HepG2 (cell line): Measurements from ENCODE around the gene GRAMD2A. TPM values are rescaled to one million over a fixed set of nuclear protein-coding genes. Genes with fewer than 3 reads are reported as not detected.

Source experiments
- ATF5 ChIP-seq: sonication (generic); formaldehyde crosslinking; IDR thresholded peaks from 2 replicates; pipeline ENCODE4 v1.4.0; 2020; ENCODE audit warnings: mild to moderate bottlenecking, low read depth, missing genetic modification reagents
- EEA1 ChIP-seq: sonication (generic); formaldehyde crosslinking; IDR thresholded peaks from 2 replicates; pipeline ENCODE4 v1.5.1; 2020; ENCODE audit warnings: mild to moderate bottlenecking, missing genetic modification reagents, borderline replicate concordance
- HNRNPL ChIP-seq: fragments of 200-400 bp; formaldehyde crosslinking; IDR thresholded peaks from 2 replicates; pipeline ENCODE4 v1.6.1; 2017; ENCODE audit warnings: mild to moderate bottlenecking, low read depth, low read length
- POGZ ChIP-seq: sonication (generic); formaldehyde crosslinking; IDR thresholded peaks from 2 replicates; pipeline ENCODE4 v1.4.0; 2020; ENCODE audit warnings: mild to moderate bottlenecking, missing genetic modification reagents
- RBM22 ChIP-seq: fragments of 200-400 bp; formaldehyde crosslinking; optimal IDR thresholded peaks from 2 replicates; pipeline ENCODE3; 2017; ENCODE audit warnings: mild to moderate bottlenecking, low read length, moderate library complexity
- TAF15 ChIP-seq: fragments of 200-400 bp; formaldehyde crosslinking; IDR thresholded peaks from one replicate; pipeline ENCODE4 v1.6.1; 2018; ENCODE audit warnings: mild to moderate bottlenecking, low read depth, low read length; ENCODE audit not compliant: poor library complexity, severe bottlenecking
- TGIF2 ChIP-seq: IDR thresholded peaks from 2 replicates; pipeline ENCODE4 v1.6.1; 2016; ENCODE audit warnings: control low read depth, missing compliant biosample characterization
- U2AF2 ChIP-seq: fragments of 200-400 bp; formaldehyde crosslinking; IDR thresholded peaks from 2 replicates; pipeline ENCODE4 v1.6.1; 2017; ENCODE audit warnings: low read depth, mild to moderate bottlenecking, low read length
- ZNF432 ChIP-seq: sonication (generic); formaldehyde crosslinking; IDR thresholded peaks from 2 replicates; pipeline ENCODE4 v1.5.0; 2020; ENCODE audit warnings: missing genetic modification reagents, mild to moderate bottlenecking, borderline replicate concordance
- ZNF572 ChIP-seq: sonication (generic); formaldehyde crosslinking; IDR thresholded peaks from 2 replicates; pipeline ENCODE4 v1.5.1; 2020; ENCODE audit warnings: mild to moderate bottlenecking, missing genetic modification reagents
- ZNF878 ChIP-seq: sonication (generic); formaldehyde crosslinking; IDR thresholded peaks from 2 replicates; pipeline ENCODE4 v1.8.1; 2023; ENCODE audit warnings: mild to moderate bottlenecking, missing genetic modification reagents, moderate library complexity
- polyA plus RNA-seq, 8 experiments: library from polyadenylated mRNA; depleted of rRNA in 3 of 8; stranded (reverse) in 7 of 8; unstranded in 1 of 8; fragments of >200 nt; fragmentation: Illumina TruSeq in 4 of 8; extraction: Trizol in 4 of 8; gene quantifications; 2 replicates each; pipeline versions ENCODE4 v1.2.1 to v1.2.3, GENCODE V29; 2011 to 2016; ENCODE audit warnings: low read depth in 4 of 8, missing spikeins in 1 of 8, mixed read lengths in 1 of 8; ENCODE audit not compliant: insufficient read depth in 1 of 8
- total RNA-seq, 5 experiments: library from RNA; depleted of rRNA; stranded (reverse); fragments of >200 nt; fragmentation: Illumina TruSeq; extraction: Trizol; gene quantifications; 2 replicates each; pipeline ENCODE4 v1.2.3, GENCODE V29; 2016; ENCODE audit warnings: low read depth in 1 of 5
- TF ChIP-seq, protein P1 (sequence below): sonication (generic); formaldehyde crosslinking; IDR thresholded peaks from 2 replicates; pipeline ENCODE4 v1.4.0; 2020; ENCODE audit warnings: missing genetic modification reagents
- TF ChIP-seq, protein P2 (sequence below): sonication (generic); formaldehyde crosslinking; IDR thresholded peaks from 2 replicates; pipeline ENCODE4 v1.4.0; 2020; ENCODE audit warnings: mild to moderate bottlenecking, missing genetic modification reagents
- TF ChIP-seq, protein P3 (sequence below): sonication (generic); formaldehyde crosslinking; IDR thresholded peaks from 2 replicates; pipeline ENCODE4 v1.4.0; 2020; ENCODE audit warnings: mild to moderate bottlenecking, missing genetic modification reagents

GRAMD2A gene
- total and polyA plus RNA-seq, 2 of the 13 experiments (the other 11 are each of a cell fraction or from before 2014, with no cell fraction given), result 0.04 TPM; not detected in 1

DNA sequence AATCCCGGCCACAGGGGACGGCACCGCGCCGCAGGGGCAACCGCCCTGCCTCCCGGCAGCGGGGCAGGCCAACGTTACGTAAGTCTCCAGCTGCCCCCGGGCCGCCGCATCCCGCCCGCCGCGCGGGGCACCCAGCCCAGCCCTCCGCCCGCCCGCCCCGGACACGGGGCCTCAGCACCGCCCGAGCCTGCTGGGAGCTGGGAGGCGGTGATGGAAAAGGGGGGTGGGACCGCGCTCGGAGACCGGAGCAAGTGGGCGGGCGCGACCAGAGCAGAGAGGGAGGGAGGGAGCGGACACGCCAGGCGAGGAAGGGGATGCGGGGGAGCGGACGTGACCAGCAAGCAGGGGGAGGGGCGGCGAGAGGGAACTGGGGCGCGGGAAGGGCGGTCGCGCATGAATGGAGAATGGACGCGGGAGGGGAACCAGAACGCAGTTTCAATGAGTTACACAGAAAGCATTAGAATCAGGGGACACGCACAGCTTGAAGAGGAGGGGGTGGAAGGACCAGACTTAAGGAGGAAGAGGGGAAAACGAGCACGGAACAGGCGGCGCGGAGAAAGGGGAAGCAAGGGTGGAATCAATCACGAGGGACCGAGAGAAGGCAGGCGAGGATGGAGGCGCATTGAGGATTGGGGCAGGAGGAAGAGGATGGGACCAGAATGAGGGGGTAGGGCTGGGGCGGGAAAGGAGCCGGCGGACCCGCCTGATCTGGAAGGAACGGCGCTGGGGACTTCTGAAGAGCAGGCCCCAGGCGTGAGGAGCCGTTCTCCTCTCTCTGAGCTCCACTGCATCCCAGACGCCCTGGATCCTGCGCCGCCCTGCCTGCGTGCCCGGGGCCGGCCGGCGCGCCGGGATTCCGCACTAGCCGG lies 32.8 kb upstream of the GRAMD2A start (continued):
- TF ChIP-seq, protein P1, sequence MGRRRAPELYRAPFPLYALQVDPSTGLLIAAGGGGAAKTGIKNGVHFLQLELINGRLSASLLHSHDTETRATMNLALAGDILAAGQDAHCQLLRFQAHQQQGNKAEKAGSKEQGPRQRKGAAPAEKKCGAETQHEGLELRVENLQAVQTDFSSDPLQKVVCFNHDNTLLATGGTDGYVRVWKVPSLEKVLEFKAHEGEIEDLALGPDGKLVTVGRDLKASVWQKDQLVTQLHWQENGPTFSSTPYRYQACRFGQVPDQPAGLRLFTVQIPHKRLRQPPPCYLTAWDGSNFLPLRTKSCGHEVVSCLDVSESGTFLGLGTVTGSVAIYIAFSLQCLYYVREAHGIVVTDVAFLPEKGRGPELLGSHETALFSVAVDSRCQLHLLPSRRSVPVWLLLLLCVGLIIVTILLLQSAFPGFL (CRISPR knock-in tag), result no peak
- TF ChIP-seq, protein P2, sequence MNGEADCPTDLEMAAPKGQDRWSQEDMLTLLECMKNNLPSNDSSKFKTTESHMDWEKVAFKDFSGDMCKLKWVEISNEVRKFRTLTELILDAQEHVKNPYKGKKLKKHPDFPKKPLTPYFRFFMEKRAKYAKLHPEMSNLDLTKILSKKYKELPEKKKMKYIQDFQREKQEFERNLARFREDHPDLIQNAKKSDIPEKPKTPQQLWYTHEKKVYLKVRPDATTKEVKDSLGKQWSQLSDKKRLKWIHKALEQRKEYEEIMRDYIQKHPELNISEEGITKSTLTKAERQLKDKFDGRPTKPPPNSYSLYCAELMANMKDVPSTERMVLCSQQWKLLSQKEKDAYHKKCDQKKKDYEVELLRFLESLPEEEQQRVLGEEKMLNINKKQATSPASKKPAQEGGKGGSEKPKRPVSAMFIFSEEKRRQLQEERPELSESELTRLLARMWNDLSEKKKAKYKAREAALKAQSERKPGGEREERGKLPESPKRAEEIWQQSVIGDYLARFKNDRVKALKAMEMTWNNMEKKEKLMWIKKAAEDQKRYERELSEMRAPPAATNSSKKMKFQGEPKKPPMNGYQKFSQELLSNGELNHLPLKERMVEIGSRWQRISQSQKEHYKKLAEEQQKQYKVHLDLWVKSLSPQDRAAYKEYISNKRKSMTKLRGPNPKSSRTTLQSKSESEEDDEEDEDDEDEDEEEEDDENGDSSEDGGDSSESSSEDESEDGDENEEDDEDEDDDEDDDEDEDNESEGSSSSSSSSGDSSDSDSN (CRISPR knock-in tag), result peak; percentile 83
- TF ChIP-seq EEA1 (CRISPR knock-in tag), result no peak
- no peak for TF ChIP-seq RBM22
- no peak for TF ChIP-seq ZNF432 (CRISPR knock-in tag)
- no peak for TF ChIP-seq ATF5 (CRISPR knock-in tag)
- TF ChIP-seq ZNF878 (CRISPR knock-in tag), result no peak
- TF ChIP-seq TGIF2, result no peak
- peak; percentile 55; the same call in 1 of the 2 replicates for TF ChIP-seq ZNF572
- TF ChIP-seq HNRNPL, result no peak
- TF ChIP-seq POGZ (CRISPR knock-in tag), result no peak
- no peak for TF ChIP-seq U2AF2
- peak; percentile 32 for TF ChIP-seq TAF15
- TF ChIP-seq, protein P3, sequence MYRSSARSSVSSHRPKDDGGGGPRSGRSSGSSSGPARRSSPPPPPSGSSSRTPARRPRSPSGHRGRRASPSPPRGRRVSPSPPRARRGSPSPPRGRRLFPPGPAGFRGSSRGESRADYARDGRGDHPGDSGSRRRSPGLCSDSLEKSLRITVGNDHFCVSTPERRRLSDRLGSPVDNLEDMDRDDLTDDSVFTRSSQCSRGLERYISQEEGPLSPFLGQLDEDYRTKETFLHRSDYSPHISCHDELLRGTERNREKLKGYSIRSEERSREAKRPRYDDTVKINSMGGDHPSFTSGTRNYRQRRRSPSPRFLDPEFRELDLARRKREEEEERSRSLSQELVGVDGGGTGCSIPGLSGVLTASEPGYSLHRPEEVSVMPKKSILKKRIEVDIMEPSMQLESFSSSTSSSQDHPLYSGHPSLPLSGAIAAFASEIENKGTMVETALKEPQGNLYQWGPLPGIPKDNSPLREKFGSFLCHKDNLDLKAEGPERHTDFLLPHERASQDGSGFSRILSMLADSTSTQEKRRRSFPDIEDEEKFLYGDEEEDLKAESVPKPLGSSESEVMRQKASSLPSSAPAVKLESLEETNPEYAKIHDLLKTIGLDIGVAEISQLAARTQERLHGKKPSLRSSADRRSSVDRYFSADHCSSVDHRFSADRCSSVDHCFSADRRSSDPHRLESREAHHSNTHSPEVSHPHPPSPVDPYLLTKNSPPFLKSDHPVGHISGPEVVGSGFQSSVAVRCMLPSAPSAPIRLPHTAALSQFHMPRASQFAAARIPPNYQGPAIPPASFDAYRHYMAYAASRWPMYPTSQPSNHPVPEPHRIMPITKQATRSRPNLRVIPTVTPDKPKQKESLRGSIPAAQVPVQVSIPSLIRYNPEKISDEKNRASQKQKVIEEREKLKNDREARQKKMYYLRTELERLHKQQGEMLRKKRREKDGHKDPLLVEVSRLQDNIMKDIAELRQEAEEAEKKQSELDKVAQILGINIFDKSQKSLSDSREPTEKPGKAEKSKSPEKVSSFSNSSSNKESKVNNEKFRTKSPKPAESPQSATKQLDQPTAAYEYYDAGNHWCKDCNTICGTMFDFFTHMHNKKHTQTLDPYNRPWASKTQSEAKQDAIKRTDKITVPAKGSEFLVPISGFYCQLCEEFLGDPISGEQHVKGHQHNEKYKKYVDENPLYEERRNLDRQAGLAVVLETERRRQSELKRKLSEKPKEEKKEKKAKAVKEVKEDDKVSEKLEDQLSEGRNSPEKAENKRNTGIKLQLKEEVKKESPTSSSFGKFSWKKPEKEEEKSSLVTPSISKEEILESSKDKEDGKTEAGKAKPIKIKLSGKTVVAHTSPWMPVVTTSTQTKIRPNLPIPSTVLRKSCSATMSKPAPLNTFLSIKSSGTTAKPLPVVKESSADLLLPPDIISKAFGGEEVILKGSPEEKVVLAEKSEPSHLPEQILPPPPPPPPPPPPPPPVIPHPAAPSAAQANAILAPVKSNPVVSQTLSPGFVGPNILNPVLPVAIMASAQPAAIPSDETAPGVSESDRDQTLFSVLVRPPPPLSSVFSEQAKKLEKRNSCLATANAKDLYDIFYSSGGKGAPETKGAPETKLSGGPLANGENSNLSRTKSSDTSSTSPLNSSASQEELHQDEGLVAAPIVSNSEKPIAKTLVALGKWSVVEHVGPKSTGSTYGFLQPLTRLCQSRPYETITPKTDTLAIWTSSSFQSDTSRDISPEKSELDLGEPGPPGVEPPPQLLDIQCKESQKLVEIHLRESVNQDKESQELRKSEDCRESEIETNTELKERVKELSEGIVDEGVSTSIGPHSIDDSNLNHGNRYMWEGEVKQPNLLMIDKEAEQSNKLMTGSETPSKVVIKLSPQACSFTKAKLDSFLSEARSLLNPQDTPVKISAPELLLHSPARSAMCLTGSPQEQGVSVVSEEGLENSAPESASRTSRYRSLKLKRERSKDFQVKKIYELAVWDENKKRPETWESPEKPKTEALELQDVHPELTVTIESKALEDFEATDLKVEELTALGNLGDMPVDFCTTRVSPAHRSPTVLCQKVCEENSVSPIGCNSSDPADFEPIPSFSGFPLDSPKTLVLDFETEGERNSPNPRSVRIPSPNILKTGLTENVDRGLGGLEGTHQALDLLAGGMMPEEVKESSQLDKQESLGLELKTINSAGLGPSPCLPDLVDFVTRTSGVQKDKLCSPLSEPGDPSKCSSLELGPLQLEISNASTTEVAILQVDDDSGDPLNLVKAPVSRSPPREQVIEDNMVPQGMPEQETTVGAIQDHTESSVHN (CRISPR knock-in tag), result no peak
